CD4-positive, alpha-beta T cell treated with Interleukin-4 for 4 hours (primary cell): ENCODE results near the gene TRIL.

Source experiments
- DNase-seq: peaks from one replicate; pipeline ENCODE4 v3.0.0-alpha.2; 2020

Gene TRIL, protein sequence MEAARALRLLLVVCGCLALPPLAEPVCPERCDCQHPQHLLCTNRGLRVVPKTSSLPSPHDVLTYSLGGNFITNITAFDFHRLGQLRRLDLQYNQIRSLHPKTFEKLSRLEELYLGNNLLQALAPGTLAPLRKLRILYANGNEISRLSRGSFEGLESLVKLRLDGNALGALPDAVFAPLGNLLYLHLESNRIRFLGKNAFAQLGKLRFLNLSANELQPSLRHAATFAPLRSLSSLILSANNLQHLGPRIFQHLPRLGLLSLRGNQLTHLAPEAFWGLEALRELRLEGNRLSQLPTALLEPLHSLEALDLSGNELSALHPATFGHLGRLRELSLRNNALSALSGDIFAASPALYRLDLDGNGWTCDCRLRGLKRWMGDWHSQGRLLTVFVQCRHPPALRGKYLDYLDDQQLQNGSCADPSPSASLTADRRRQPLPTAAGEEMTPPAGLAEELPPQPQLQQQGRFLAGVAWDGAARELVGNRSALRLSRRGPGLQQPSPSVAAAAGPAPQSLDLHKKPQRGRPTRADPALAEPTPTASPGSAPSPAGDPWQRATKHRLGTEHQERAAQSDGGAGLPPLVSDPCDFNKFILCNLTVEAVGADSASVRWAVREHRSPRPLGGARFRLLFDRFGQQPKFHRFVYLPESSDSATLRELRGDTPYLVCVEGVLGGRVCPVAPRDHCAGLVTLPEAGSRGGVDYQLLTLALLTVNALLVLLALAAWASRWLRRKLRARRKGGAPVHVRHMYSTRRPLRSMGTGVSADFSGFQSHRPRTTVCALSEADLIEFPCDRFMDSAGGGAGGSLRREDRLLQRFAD

GRCh38 chr7:28958235-28958979 lies at the start of gene TRIL:
Gene TRIL, minus strand, starts transcription at chr7:28958330. Its CDS starts 284 bp downstream, at chr7:28958046.
- no peak for DNase-seq

DNA sequence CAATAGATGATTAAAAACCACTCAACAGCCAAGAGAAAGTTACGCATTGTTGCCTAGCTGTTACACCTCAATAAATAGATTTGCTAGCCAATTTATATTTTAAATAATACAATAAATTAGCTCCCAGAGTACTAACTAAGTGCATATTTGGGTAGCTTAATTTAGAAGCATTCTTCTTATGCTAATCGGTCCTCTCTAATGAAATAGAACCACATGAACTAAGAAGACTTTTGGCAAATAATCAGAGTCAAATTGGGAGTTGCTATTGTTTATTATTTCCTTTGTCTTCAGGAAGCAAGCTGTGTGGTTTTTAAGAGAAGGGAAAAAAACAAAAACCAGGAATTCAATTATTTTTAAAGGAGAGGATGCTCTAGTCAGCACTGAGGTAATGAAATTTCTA lies 49.0 kb upstream of the TRIL start:
- no peak for DNase-seq

- DNase-seq: no peak
Observed at GRCh38 chr7:29005829-29006228, 47.7 kb upstream of the TRIL start.

GRCh38 chr7:29005406-29005805 lies 47.3 kb upstream of the TRIL start:
- no peak for DNase-seq

DNA sequence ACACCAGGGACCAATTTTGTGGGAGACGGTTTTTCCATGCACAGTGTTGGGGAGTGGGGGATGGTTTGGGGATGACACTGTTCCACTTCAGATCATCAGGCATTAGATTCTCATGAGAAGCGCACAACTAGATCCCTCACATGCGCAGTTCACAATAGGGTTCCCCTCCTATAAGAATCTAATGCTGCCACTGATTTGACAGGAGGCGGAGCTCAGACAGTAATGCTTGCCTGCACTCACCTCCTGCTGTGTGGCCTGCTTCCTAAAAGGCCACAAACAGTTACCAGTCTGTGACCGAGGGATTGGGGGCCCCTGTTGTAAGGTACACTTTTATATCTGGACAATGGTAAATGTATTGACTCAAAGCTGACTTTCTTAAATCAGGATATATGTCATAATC lies 45.6 kb upstream of the TRIL start:
- no peak for DNase-seq

DNA sequence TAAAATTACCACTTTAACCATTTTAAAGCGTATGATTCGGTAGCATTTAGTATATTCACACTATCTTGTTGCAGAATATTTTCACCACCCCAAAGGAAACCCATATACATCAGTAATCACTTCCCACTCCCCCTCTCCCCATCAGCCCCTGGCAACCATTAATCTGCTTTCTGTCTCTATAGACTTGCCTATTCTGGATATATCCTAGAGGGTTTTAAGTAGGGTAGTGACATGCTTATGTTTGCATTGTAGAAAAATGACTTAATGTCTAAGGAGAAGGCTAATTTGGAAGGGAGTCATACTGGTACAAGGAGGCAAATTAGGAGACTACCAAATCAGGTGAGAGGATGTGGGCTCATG lies 42.6 kb upstream of the TRIL start:
- DNase-seq: no peak

DNA sequence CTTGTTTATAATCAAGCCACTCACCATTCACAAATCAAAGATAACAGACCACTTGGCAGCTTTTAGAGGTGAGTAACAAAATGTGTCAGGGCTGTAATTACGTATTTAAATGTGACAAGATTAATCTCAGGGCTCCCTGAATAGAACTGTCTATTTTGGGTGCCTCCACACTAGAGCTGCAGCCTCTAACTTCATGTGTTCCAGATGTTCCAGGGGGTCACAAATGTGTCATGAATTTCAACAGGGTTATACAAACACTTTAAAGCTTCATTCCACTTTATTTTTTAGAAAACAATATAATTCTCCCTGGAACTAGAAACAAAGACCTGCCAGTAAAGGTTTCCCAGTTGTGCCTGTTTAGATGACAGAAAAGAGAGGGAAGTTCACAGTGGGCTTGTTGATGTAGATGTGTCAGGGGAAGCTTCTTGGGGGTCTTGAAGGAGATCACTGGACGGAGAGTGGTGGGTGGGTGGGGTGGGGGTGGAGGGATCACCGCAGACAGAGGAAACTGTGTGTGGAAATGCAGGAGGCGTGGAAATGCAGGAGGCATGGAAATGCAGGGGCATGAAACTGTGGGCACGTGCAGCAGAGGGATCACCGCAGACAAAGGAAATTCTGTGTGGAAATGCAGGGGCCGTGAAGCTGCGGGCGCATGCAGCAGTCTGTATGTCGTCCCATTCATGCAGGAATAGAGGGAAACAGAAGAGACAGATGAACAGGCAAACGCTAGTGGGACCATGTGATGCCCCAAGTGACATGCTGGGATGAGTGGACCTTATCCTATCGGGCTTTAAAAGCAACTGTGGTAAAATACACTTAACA lies 42.0 kb upstream of the TRIL start:
- DNase-seq: no peak

DNA sequence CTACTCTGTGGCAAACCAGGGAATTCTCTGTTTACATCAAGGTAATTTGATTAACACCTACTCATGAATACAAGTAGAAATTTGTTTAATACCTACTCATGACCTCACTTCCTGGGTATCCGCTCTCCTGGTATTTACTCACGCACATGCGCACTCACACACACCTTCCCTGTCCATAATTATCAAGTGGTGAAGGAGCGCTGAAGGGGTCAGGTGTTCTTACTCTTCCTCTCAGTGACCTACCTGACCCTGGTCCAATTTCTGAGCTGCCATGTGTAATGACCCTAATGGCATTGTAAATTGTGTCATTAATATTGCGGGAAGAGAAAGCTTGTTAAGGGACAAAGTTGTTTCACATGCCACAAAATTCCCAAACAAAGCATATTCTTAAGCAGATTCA lies 41.3 kb upstream of the TRIL start:
- no peak for DNase-seq

DNA sequence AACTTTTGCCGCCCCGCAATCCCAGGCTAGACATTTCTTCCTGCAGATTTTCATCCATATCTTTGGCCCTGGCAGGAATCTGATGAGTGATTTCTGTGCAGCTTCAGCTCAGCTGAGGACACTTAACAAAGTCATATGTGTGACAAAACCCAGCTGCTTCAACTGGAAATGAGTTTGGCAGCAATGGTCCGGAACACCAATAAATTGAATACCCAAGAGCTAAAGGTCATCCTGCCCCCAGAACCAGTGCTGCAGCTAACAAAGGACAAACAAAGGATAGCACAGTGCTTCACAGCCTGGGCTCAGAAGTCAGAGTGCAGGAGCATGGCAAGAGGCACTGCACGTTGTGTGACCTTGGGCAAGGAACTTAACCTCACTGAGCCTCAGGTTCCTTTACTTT lies 40.0 kb upstream of the TRIL start:
- no peak for DNase-seq

DNA sequence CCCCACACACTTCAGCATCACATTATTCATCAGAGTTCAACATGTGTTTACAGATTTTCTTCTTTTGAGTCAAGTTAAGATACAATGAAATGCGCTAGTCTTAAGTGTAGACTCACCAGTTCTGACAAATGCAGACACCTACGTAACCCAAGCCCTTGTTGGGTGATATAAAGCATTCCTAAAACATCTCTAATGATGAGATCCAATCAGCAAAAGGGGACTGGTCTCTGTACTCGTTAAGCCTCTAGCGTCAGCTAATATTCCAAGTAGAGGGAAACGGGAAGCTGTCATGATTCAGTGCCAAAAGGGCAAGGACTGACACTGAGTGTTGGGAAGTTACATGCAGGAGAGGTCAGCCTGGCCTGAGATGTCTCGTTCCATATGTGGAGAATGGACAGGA lies 38.7 kb upstream of the TRIL start:
- no peak for DNase-seq

GRCh38 chr7:28993371-28993770 lies 35.2 kb upstream of the TRIL start:
- DNase-seq: no peak

- DNase-seq: no peak
Observed at GRCh38 chr7:28992798-28993197, 34.7 kb upstream of the TRIL start.

GRCh38 chr7:28990200-28990960 lies 32.2 kb upstream of the TRIL start:
- no peak for DNase-seq

GRCh38 chr7:28989211-28989980 lies 31.3 kb upstream of the TRIL start:
- no peak for DNase-seq

DNA sequence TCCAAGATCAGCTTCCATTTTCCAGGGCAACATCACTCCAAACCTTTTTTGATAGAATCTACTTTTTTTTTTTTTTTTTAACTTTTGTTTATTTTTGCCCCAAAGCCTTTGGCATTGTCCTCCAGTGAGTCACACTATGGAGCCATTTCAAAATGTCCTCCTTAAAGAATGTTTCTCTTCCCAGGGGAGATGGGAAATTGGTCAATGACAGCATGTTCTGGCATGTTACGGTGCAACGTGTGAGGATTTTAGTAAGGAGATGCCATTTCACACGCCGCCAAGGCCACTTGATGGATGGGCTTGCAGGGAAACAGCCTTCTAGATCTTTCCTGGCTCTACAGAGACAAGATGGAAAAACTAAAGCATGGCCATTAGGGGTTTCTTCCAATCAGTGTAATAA lies 30.7 kb upstream of the TRIL start:
- no peak for DNase-seq

GRCh38 chr7:28988091-28988490 lies 30.0 kb upstream of the TRIL start:
- DNase-seq: no peak

GRCh38 chr7:28986765-28987110 lies 28.6 kb upstream of the TRIL start:
- no peak for DNase-seq

- no peak for DNase-seq
Observed at GRCh38 chr7:28986028-28986764, 28.1 kb upstream of the TRIL start.

GRCh38 chr7:28984631-28985030 lies 26.5 kb upstream of the TRIL start:
- no peak for DNase-seq

- no peak for DNase-seq
Observed at GRCh38 chr7:28984217-28984616, 26.1 kb upstream of the TRIL start.
